IMR-90 (cell line): ENCODE data around the gene ST6GALNAC2. TPM values are rescaled to one million over a fixed set of nuclear protein-coding genes. Genes with fewer than 3 reads are reported as not detected.

Experiments
- ATAC-seq: fragments of 200-7000 bp; cut with Tn5 transposase; 2 replicates; pipeline ENCODE4 v1.9.1; 2020; ENCODE audit warnings: low read depth, mild to moderate bottlenecking, moderate library complexity
- BruUV-seq: library from RNA; stranded (reverse); fragments of 400-500 nt; replicated peaks from 2 replicates; lab custom pipeline; 2021; lab: Mats Ljungman, UMichigan
- CTCF ChIA-PET: fragments of 300-600 bp; formaldehyde crosslinking; extraction: SDS; loops from one replicate; lab custom pipeline; 2021; ENCODE audit warnings: antibody characterized with exemption; lab: Yijun Ruan, JAX
- POLR2A ChIA-PET: fragments of 300-600 bp; sonication (Branson Sonifier 250); formaldehyde crosslinking; loops from one replicate; lab custom pipeline; 2022; ENCODE audit warnings: antibody characterized with exemption; ENCODE audit not compliant: unreplicated experiment; lab: Charles Lee
- DNase-seq: peaks from one replicate; pipeline ENCODE4 v3.0.0; 2013
- H2AFZ ChIP-seq: replicated peaks from 2 replicates; pipeline ENCODE3; 2013; ENCODE audit warnings: low read length, mild to moderate bottlenecking; ENCODE audit not compliant: poor library complexity
- H2AK5ac ChIP-seq: 2 replicates; pipeline ENCODE4 v1.6.1; 2013; ENCODE audit warnings: low read depth, low read length, inconsistent platforms
- H2AK9ac ChIP-seq: replicated peaks from 2 replicates; pipeline ENCODE3; 2013; ENCODE audit warnings: mild to moderate bottlenecking, low read depth, low read length, moderate library complexity; ENCODE audit not compliant: poor library complexity
- H2BK120ac ChIP-seq: 2 replicates; pipeline ENCODE4 v1.6.1; 2013; ENCODE audit warnings: low read depth, low read length, inconsistent platforms
- H2BK15ac ChIP-seq: 3 replicates; pipeline ENCODE4 v1.6.1; 2013; ENCODE audit warnings: low read depth, low read length, inconsistent platforms
- H2BK20ac ChIP-seq: 2 replicates; pipeline ENCODE4 v1.6.1; 2013; ENCODE audit warnings: low read depth, mild to moderate bottlenecking, inconsistent platforms, low read length, moderate library complexity
- H2BK5ac ChIP-seq: 2 replicates; pipeline ENCODE4 v1.6.1; 2013; ENCODE audit warnings: mild to moderate bottlenecking, low read depth, low read length, inconsistent platforms; ENCODE audit not compliant: poor library complexity, severe bottlenecking
- H3K14ac ChIP-seq: replicated peaks from 2 replicates; pipeline ENCODE4 v1.6.1; 2013; ENCODE audit warnings: low read depth, low read length, inconsistent platforms
- H3K18ac ChIP-seq: 2 replicates; pipeline ENCODE4 v1.6.1; 2013; ENCODE audit warnings: low read depth, low read length, control low read depth
- H3K23ac ChIP-seq: 2 replicates; pipeline ENCODE4 v1.6.1; 2013; ENCODE audit warnings: low read depth, low read length, inconsistent platforms
- H3K27ac ChIP-seq: 2 replicates; pipeline ENCODE4 v1.5.1; 2013; ENCODE audit warnings: mild to moderate bottlenecking, control low read depth, low read length; ENCODE audit not compliant: insufficient read depth
- H3K27me3 ChIP-seq: 2 replicates; pipeline ENCODE4 v1.6.1; 2013; ENCODE audit warnings: low read length; ENCODE audit not compliant: control insufficient read depth, insufficient read depth
- H3K36me3 ChIP-seq: 2 replicates; pipeline ENCODE4 v1.6.1; 2013; ENCODE audit warnings: low read length, mixed read lengths; ENCODE audit not compliant: control insufficient read depth, insufficient read depth
- H3K4ac ChIP-seq: 2 replicates; pipeline ENCODE4 v1.6.1; 2013; ENCODE audit warnings: low read depth, low read length, inconsistent platforms
- H3K4me1 ChIP-seq: 2 replicates; pipeline ENCODE4 v1.6.1; 2013; ENCODE audit warnings: low read length, mixed read lengths; ENCODE audit not compliant: control insufficient read depth, insufficient read depth
- H3K4me2 ChIP-seq: 2 replicates; pipeline ENCODE4 v1.6.1; 2013; ENCODE audit warnings: low read depth, mild to moderate bottlenecking, control low read depth, low read length, moderate library complexity
- H3K4me3 ChIP-seq: 2 replicates; pipeline ENCODE4 v1.5.1; 2013; ENCODE audit warnings: low read depth, mild to moderate bottlenecking, control low read depth, low read length, moderate library complexity; ENCODE audit not compliant: insufficient read depth
- H3K56ac ChIP-seq: 2 replicates; pipeline ENCODE4 v1.6.1; 2013; ENCODE audit warnings: low read length, inconsistent platforms; ENCODE audit not compliant: insufficient read depth; ENCODE audit errors: extremely low read depth
- H3K79me1 ChIP-seq, 2 experiments: 2 replicates each; pipeline ENCODE4 v1.6.1; 2013; ENCODE audit warnings: low read length in 2 of 2, inconsistent platforms in 1 of 2, low read depth in 1 of 2
- H3K9ac ChIP-seq: 2 replicates; pipeline ENCODE4 v1.6.1; 2013; ENCODE audit warnings: low read depth, low read length, control low read depth
- H3K9me1 ChIP-seq: 2 replicates; pipeline ENCODE4 v1.6.1; 2013; ENCODE audit warnings: low read length, inconsistent platforms; ENCODE audit not compliant: insufficient read depth
- H3K9me3 ChIP-seq: 2 replicates; pipeline ENCODE4 v1.6.1; 2013; ENCODE audit warnings: low read length; ENCODE audit not compliant: control insufficient read depth, insufficient read depth
- H4K20me1 ChIP-seq: 2 replicates; pipeline ENCODE4 v1.6.1; 2013; ENCODE audit warnings: low read length, inconsistent platforms; ENCODE audit not compliant: insufficient read depth
- H4K5ac ChIP-seq: 2 replicates; pipeline ENCODE4 v1.6.1; 2013; ENCODE audit warnings: mild to moderate bottlenecking, low read depth, low read length, control low read depth
- H4K8ac ChIP-seq, 2 experiments: 2 replicates each; pipeline ENCODE4 v1.6.1; 2013; ENCODE audit warnings: low read depth in 2 of 2, low read length in 2 of 2, control low read depth in 1 of 2, inconsistent platforms in 1 of 2
- H4K91ac ChIP-seq: 2 replicates; pipeline ENCODE4 v1.6.1; 2013; ENCODE audit warnings: low read depth, low read length, inconsistent platforms; ENCODE audit not compliant: insufficient read depth
- BHLHE40 ChIP-seq: fragments of 150-350 bp; IDR thresholded peaks from 2 replicates; pipeline ENCODE4 v1.6.1; 2016; ENCODE audit warnings: mild to moderate bottlenecking, low read depth, low read length
- CHD1 ChIP-seq: IDR thresholded peaks from 2 replicates; pipeline ENCODE4 v1.6.1; 2012; ENCODE audit warnings: low read depth, low read length, improper control_type of control experiment
- FOS ChIP-seq: fragments of 150-350 bp; IDR thresholded peaks from 2 replicates; pipeline ENCODE4 v1.6.1; 2016; ENCODE audit warnings: low read depth, low read length
- MAFK ChIP-seq: IDR thresholded peaks from 2 replicates; pipeline ENCODE4 v1.6.1; 2012; ENCODE audit warnings: low read depth, low read length, improper control_type of control experiment
- MAZ ChIP-seq: IDR thresholded peaks from 2 replicates; pipeline ENCODE4 v1.6.1; 2012; ENCODE audit warnings: low read depth, mild to moderate bottlenecking, low read length, improper control_type of control experiment, moderate library complexity, borderline replicate concordance
- NFE2L2 ChIP-seq: fragments of 150-350 bp; IDR thresholded peaks from 2 replicates; pipeline ENCODE4 v1.6.1; 2016; ENCODE audit warnings: low read depth, mild to moderate bottlenecking, low read length
- POLR2A ChIP-seq: IDR thresholded peaks from 2 replicates; pipeline ENCODE4 v1.6.1; 2012; ENCODE audit warnings: mild to moderate bottlenecking, low read depth, low read length
- RFX5 ChIP-seq: IDR thresholded peaks from 2 replicates; pipeline ENCODE4 v1.8.0; 2012; ENCODE audit warnings: low read depth, mild to moderate bottlenecking, low read length, moderate library complexity
- WGBS, 2 experiments: methylation state at CpG; one replicate each; pipeline versions ENCODE4 v1.1.5 to v1.1.7; 2013; ENCODE audit warnings: missing lambda C conversion rate in 2 of 2; ENCODE audit not compliant: insufficient read length in 1 of 2; ENCODE audit errors: extremely low coverage in 2 of 2; 5-methylcytosine and 5-hydroxymethylcytosine counted together
- dilution Hi-C: fragments of 300-500 bp; cut with HindIII; formaldehyde crosslinking; loops from one replicate; pipeline ENCODE4 v1.14.3; 2018; ENCODE audit warnings: low sequenced_read_pairs; ENCODE audit not compliant: unreplicated experiment
- in situ Hi-C: fragments of 300-500 bp; cut with MboI; formaldehyde crosslinking; loops from 3 replicates; pipeline ENCODE4 v1.14.3; 2019; ENCODE audit warnings: low sequenced_read_pairs, inconsistent platforms, mixed read lengths
- intact Hi-C: fragments of 100-400 bp; cut with micrococcal nuclease; formaldehyde crosslinking; loops from 2 replicates; pipeline ENCODE4 v1.10.0; 2022
- polyA plus RNA-seq, 3 experiments: library from polyadenylated mRNA; depleted of rRNA; stranded (reverse); fragments of >200 nt; gene quantifications; 2 replicates each; pipeline ENCODE4 v1.2.3, GENCODE V29; 2012; ENCODE audit warnings: low replicate concordance in 1 of 3
- total RNA-seq: library from RNA; depleted of rRNA; stranded (reverse); fragments of >200 nt; gene quantifications from 2 replicates; pipeline ENCODE4 v1.2.3, GENCODE V29; 2012
- TF ChIP-seq, protein P1 (sequence below): fragments of 150-350 bp; IDR thresholded peaks from 2 replicates; pipeline ENCODE4 v1.6.1; 2016; ENCODE audit warnings: low read depth, mild to moderate bottlenecking, low read length, moderate library complexity, borderline replicate concordance
- TF ChIP-seq, protein P2 (sequence below): conservative IDR thresholded peaks from 2 replicates; pipeline ENCODE4 v1.5.1; 2012; ENCODE audit warnings: mild to moderate bottlenecking, low read depth, low read length, improper control_type of control experiment

Gene ST6GALNAC2
- total and polyA plus RNA-seq, 2 of the 4 experiments (the other 2 are of a cell fraction): 0.10 TPM; not detected in 1

DNA sequence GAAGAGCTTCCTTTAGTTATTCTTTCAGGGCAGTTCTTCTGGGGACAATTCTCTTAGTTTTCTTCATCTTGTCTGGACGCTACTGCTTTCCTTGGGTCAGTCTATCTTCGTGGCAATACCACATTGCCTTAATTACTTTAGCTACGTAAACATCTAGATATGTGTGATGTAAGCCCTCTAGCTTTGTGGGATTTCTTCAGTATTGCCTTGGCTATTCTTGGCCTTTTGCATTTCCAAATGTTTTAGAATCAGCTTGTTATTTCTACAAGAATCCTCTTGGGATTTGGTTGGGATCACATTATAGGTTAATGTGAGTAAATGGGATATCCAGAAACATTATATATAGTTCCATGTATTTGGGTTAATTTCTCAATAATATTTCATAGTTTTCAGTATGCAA, 9.0 kb upstream of the ST6GALNAC2 start:
- Histone ChIP-seq H3K9me3 (no peaks in the 10 kb centered on the region), H3K4me2 (no peak overlapping the region), H3K4ac (no peak overlapping the region), H4K91ac (no peak overlapping the region), H3K4me3 (no peak overlapping the region), H3K18ac (no peak overlapping the region), H3K56ac (no peak overlapping the region), H3K4me1 (no peaks in the 10 kb centered on the region), H4K5ac (no peak overlapping the region), H2BK15ac (no peak overlapping the region), H3K79me1 (no peaks in the 10 kb centered on the region), H2BK120ac (no peak overlapping the region), H3K36me3 (no peaks in the 10 kb centered on the region), H3K27me3 (no peaks in the 10 kb centered on the region), H4K8ac (no peak overlapping the region), H2BK20ac (no peak overlapping the region), H2AK5ac (no peak overlapping the region), H3K14ac (no peak overlapping the region), H2AK9ac (no peak overlapping the region), H2BK5ac (no peak overlapping the region), H2AFZ (no peak overlapping the region), H4K20me1 (no peaks in the 10 kb centered on the region), H3K9ac (no peak overlapping the region), H3K9me1 (no peaks in the 10 kb centered on the region), H3K23ac (no peak overlapping the region), H3K27ac (no peak overlapping the region)
- in situ Hi-C loops (no loop called here), dilution Hi-C loops (no loop called here), intact Hi-C loops (no loop called here)
- BruUV-seq: no TSS peak
- POLR2A ChIA-PET: no interaction called here
- ATAC-seq (no peak), DNase-seq (no peak)
- no peak for TF ChIP-seq MAFK
- TF ChIP-seq, protein P1, sequence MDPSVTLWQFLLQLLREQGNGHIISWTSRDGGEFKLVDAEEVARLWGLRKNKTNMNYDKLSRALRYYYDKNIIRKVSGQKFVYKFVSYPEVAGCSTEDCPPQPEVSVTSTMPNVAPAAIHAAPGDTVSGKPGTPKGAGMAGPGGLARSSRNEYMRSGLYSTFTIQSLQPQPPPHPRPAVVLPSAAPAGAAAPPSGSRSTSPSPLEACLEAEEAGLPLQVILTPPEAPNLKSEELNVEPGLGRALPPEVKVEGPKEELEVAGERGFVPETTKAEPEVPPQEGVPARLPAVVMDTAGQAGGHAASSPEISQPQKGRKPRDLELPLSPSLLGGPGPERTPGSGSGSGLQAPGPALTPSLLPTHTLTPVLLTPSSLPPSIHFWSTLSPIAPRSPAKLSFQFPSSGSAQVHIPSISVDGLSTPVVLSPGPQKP: no peak
- no peak for TF ChIP-seq MAZ
- TF ChIP-seq BHLHE40: no peak
- TF ChIP-seq NFE2L2: no peak
- TF ChIP-seq FOS: no peak
- TF ChIP-seq POLR2A: no peak
- TF ChIP-seq, protein P2, sequence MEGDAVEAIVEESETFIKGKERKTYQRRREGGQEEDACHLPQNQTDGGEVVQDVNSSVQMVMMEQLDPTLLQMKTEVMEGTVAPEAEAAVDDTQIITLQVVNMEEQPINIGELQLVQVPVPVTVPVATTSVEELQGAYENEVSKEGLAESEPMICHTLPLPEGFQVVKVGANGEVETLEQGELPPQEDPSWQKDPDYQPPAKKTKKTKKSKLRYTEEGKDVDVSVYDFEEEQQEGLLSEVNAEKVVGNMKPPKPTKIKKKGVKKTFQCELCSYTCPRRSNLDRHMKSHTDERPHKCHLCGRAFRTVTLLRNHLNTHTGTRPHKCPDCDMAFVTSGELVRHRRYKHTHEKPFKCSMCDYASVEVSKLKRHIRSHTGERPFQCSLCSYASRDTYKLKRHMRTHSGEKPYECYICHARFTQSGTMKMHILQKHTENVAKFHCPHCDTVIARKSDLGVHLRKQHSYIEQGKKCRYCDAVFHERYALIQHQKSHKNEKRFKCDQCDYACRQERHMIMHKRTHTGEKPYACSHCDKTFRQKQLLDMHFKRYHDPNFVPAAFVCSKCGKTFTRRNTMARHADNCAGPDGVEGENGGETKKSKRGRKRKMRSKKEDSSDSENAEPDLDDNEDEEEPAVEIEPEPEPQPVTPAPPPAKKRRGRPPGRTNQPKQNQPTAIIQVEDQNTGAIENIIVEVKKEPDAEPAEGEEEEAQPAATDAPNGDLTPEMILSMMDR: no peak
- TF ChIP-seq RFX5: no peak
- no peak for TF ChIP-seq CHD1
- CTCF ChIA-PET: no interaction called here
- no CpG with 5 or more reads among the region's 3 CpGs for WGBS, 2 experiments
